GM20431 (cell line): ENCODE measurements around the gene KRT78.

Experiments used
- in situ Hi-C: fragments of 300-500 bp; cut with MseI, MboI; formaldehyde crosslinking; loops from one replicate; pipeline ENCODE4 v1.15.0; 2020; ENCODE audit warnings: low sequenced_read_pairs; ENCODE audit not compliant: unreplicated experiment

KRT78 gene

DNA sequence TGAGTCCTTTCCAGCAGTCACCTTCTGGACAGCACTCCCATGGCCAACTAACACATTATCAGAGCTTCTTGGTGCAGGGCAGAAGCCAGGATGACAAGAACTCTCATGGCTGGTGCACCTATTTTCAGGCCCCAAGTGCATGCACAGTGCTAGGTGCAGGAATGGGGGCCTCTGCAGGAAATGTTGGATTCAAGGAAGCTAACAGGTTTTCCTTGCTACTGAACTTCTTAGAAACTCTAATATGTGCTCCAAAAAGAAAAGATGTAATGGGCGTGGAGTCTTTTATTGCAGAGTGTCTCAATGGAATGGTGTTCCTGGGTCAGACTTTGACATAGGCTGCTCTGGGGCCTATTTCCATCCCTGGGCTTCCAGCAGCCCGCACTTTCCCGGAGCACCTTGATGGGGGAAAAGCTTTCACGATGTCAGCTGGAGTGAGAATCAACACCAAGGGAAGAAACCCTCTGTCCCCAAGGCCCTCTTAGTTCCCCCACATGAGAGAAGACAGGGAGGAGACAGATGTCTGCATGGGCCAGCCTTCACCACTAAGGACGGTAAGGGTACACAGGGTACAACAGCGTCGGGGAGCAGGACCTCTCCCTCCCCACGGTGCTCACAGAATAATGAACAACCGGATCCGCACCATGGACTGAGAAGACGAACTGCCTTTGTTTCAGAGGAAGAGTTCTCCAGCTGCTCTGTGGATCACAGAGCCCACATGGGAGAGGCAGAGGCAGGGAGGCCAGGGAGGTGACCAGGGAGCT is 59.7 kb downstream of the KRT78 start:
- in situ Hi-C loops, result no loop called here

DNA sequence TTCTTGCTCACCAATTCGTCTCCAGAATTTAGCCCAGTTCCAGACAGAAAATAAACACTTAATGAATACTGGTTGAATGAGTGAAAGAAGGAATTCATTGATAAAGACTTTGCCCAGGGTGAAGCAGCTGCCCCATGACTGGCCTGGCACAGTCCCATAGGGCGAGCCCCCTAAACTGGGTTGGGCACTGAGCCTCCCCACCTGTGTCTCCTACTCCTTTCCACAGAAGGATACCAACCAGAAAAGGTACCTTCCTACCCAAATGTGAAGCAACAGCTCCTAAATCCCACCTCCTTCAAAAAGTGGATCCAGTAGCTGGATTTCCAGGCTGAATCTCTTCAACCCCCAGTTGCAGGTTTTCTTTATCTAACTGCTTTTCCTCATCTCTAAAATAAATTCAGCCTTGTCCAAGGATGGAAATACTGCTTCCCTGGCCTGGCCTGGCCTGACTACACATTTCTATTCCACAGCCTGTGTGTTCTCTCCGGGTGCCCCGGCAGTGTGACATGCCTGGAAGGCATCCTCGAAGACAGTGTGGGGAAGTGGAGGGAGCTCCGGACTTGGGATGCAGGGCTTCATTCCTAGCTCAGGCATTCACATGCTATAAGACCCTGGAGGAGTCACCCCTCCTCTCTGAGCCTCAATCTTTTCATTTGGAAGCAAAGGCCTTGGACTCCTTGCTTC is 60.5 kb downstream of the KRT78 start:
- in situ Hi-C loops, result no loop called here
